Mucosa of descending colon (tissue), 3 donors: Measurements from ENCODE around the gene SRSF2. TPM values are rescaled to one million over a fixed set of nuclear protein-coding genes. Genes with fewer than 3 reads are reported as not detected.
"Not testable (repeated sequence)": the region's sequence is repeated elsewhere in the genome, so short reads cannot be mapped to it uniquely, and the experiment has no call there.

Source experiments
- ATAC-seq: fragments of 200-7000 bp; cut with Tn5 transposase; one replicate; pipeline ENCODE4 v1.9.1; 2020; ENCODE audit warnings: mild to moderate bottlenecking, moderate library complexity
- DNase-seq, 3 donors: peaks; one replicate each; pipeline ENCODE4 v3.0.0-alpha.2; 2020
- H3K36me3 ChIP-seq: fragments of 200-600 bp; one replicate; pipeline ENCODE4 v1.8.0; 2021; ENCODE audit warnings: low read depth, mild to moderate bottlenecking
- H3K4me1 ChIP-seq: fragments of 200-600 bp; one replicate; pipeline ENCODE4 v1.8.0; 2021; ENCODE audit warnings: low read depth, mild to moderate bottlenecking
- H3K4me3 ChIP-seq: fragments of 200-600 bp; one replicate; pipeline ENCODE4 v1.8.0; 2021; ENCODE audit warnings: mild to moderate bottlenecking
- H3K9me3 ChIP-seq: fragments of 200-600 bp; one replicate; pipeline ENCODE4 v1.8.0; 2021; ENCODE audit warnings: mild to moderate bottlenecking
- intact Hi-C, 2 donors: fragments of 100-400 bp; cut with DNase I in 1 of 2; cut with micrococcal nuclease in 1 of 2; formaldehyde crosslinking; loops; one replicate each; pipeline versions ENCODE4 v1.11.0 to v1.11.1; 2022; cut with DNase I, micrococcal nuclease
- total RNA-seq, 3 donors: library from RNA; stranded (reverse); fragmentation: NEBNext Ultra II Directional in 2 of 3; extraction: Animal tissue kit (Norgen Biotek cat#: 25700) in 2 of 3; gene quantifications; one replicate each; pipeline versions ENCODE4 v1.2.1 to v1.2.4, GENCODE V29; 2021 to 2023
- TF ChIP-seq, protein P1 (sequence below): fragments of 200-600 bp; IDR thresholded peaks from one replicate; pipeline ENCODE4 v1.8.0; 2022; ENCODE audit warnings: antibody characterized with exemption, mild to moderate bottlenecking
- donor health status: DM: no; HTN: no; CAD: no; lungs with moderate emphysema.
- donor health status: DM: no; HTN: no; CAD: no.
- donor health status: DM: no; HTN: yes; CAD: no.

The SRSF2 gene
- total RNA-seq, 3 donors from 2014 or later: 130 to 166 (median 134) TPM

DNA sequence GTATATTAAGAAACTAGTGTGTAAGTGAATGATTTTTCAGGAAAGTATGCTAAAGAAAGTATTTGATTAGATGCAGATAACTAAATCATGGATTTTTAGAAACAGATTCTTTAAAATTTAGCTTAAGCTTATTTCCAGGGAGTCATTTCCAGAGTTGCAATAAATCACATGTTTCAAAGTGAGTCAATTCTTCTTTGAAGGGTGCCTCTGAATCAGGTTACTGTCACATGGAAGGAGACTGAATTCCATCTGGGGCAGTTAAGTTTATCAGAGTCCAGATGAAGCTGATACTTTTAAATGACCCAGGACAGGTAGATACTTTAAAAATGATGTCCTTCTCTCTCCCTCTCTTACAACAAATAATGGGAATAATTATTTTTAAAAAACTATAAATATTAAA lies 5.8 kb upstream of the SRSF2 start:
- no peaks in the 10 kb centered on the region for H3K9me3 ChIP-seq
- H3K4me1 ChIP-seq: peaks cover 12% of the 10 kb centered on the region
- intact Hi-C loops: no loop called here
- no peak for DNase-seq
- no peak overlapping the region for H3K4me3 ChIP-seq
- H3K36me3 ChIP-seq: no peaks in the 10 kb centered on the region
- TF ChIP-seq, protein P1, sequence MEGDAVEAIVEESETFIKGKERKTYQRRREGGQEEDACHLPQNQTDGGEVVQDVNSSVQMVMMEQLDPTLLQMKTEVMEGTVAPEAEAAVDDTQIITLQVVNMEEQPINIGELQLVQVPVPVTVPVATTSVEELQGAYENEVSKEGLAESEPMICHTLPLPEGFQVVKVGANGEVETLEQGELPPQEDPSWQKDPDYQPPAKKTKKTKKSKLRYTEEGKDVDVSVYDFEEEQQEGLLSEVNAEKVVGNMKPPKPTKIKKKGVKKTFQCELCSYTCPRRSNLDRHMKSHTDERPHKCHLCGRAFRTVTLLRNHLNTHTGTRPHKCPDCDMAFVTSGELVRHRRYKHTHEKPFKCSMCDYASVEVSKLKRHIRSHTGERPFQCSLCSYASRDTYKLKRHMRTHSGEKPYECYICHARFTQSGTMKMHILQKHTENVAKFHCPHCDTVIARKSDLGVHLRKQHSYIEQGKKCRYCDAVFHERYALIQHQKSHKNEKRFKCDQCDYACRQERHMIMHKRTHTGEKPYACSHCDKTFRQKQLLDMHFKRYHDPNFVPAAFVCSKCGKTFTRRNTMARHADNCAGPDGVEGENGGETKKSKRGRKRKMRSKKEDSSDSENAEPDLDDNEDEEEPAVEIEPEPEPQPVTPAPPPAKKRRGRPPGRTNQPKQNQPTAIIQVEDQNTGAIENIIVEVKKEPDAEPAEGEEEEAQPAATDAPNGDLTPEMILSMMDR: no peak
- no peak for ATAC-seq

DNA sequence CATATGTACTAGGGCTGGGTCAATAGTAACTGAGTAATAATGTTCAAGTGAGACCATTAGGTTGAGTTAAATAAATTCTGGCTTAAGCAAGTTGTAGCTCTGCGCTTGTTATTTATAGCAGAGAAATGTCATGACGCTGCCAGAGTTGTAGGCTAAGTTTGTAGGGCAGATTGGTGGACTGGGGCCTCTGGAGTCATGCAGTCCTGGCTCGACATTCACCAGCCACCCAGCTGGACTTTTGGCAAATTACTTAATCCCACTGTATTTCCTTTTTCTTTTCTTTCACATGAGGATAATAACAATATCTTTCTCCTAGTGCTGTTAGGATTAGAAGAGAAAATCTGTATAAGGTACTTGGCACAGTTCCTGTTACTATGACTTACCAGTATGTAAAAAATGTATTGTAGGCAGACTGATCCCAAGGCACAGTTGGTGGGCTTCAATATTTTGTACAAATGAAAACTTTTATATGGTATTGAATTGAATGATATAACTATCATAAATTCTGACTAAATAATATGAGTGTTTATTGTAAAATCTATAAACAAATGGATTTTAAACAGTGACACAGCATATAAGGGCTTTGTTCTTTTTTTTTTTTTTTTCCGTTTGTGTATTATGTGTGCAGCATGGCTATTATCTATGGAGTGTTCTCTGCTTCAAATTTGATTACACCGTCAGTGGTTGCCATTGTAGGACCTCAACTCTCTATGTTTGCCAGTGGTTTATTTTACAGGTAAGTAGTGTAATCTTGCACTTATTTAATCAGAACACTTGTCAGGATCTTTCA lies 3.4 kb upstream of the SRSF2 start:
- no peaks in the 10 kb centered on the region for H3K36me3 ChIP-seq
- TF ChIP-seq, protein P1: no peak
- peaks cover 12% of the 10 kb centered on the region for H3K4me1 ChIP-seq
- DNase-seq (no peak), ATAC-seq (no peak)
- H3K9me3 ChIP-seq: no peaks in the 10 kb centered on the region
- H3K4me3 ChIP-seq: no peak overlapping the region
- intact Hi-C loops: no loop called here

DNA sequence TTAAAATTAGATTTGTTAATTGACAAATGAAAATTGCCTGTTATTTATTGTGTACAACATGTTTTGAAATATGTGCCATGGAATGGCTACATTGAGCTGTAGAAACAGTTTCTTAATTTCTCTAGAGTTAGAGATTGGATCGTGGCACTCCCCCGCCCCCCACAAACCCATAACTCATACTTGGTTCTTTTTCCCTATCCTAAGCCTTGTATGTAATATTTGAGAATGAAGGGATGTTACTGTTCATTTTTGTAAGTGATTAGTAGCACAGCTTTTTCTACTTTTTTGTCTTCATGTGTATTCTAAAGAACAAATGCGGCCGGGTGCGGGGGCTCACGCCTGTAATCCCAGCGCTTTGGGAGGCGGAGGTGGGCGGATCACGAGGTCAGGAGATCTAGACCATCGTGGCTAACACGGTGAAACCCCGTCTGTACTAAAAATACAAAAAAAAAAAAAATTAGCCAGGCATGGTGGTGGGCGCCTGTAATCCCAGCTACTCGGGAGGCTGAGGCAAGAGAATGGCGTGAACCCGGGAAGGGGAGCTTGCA lies 2.5 kb upstream of the SRSF2 start:
- H3K36me3 ChIP-seq, intact Hi-C loops, ATAC-seq, H3K4me3 ChIP-seq, H3K9me3 ChIP-seq: not testable (repeated sequence)
- peak in 1 of 3 donors; percentile 39 for DNase-seq
- peaks cover 17% of the 10 kb centered on the region for H3K4me1 ChIP-seq

- intact Hi-C loops: no loop called here
- no peaks in the 10 kb centered on the region for H3K9me3 ChIP-seq
- TF ChIP-seq, protein P1: no peak
- no peaks in the 10 kb centered on the region for H3K36me3 ChIP-seq
- ATAC-seq: no peak
- H3K4me3 ChIP-seq: peak overlapping the region; percentile 97
- H3K4me1 ChIP-seq: peaks cover 26% of the 10 kb centered on the region
- DNase-seq: no peak
These were observed 1.3 kb upstream of the SRSF2 start for GRCh38 chr17:76738468-76738850.

DNA sequence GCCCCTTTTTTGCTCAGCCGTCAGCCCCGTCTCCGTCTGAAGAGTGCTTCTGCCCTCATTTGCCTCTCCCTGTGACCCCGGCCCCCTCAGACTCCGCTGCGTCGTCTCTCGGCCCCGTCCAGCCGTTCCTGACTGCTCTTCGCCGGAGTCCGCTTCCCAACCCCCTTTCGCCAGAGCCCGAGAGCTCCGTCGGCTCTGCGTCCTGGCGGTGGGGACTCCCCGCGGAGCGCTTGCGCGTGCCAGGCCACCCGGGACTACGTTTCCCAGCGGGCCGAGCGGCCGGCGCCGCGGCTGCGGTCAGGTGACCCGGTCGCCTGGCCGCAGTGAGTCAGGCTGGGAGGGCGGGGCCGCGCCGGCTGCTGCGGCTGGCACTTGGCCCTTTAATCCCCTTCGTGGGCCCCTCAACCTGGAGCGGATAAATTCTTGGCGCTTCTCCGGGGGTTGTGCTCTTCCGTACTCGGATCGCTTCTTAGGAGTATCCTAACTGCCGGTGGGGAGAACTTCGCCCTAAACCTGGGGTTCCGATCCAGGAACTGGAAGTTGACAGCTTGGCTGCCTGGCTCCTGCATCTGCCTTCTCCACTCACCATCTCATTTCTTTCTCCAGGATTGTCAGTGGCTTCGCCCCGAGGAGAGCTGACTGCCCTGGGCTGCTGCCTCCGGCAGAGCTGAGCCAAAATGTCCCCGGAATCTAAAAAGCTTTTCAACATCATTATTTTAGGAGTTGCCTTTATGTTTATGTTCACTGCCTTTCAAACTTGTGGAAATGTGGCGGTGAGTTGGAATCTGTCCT lies 741 bp upstream of the SRSF2 start, which contains the start of gene MFSD11:
MFSD11 (plus strand) TSS at position 444 of the 792 bp plus-strand sequence; CDS start at position 678, 234 bp downstream.
- TF ChIP-seq, protein P1: no peak
- intact Hi-C loops: no loop called here
- Histone ChIP-seq H3K9me3 (no peaks in the 10 kb centered on the region), H3K4me1 (peaks cover 26% of the 10 kb centered on the region), H3K36me3 (no peaks in the 10 kb centered on the region), H3K4me3 (peak within 1 kb of the TSS; percentile 97)
- peak; percentile 90 to 96 (median 95) for DNase-seq
- peak; percentile 82 for ATAC-seq
